Measurements from ENCODE around the gene SH3TC1. TPM values are rescaled to one million over a fixed set of nuclear protein-coding genes. Genes with fewer than 3 reads are reported as not detected.

The SH3TC1 gene
- total RNA-seq, 2 experiments from 2014 or later: 16.2 to 17.5 TPM

DNA sequence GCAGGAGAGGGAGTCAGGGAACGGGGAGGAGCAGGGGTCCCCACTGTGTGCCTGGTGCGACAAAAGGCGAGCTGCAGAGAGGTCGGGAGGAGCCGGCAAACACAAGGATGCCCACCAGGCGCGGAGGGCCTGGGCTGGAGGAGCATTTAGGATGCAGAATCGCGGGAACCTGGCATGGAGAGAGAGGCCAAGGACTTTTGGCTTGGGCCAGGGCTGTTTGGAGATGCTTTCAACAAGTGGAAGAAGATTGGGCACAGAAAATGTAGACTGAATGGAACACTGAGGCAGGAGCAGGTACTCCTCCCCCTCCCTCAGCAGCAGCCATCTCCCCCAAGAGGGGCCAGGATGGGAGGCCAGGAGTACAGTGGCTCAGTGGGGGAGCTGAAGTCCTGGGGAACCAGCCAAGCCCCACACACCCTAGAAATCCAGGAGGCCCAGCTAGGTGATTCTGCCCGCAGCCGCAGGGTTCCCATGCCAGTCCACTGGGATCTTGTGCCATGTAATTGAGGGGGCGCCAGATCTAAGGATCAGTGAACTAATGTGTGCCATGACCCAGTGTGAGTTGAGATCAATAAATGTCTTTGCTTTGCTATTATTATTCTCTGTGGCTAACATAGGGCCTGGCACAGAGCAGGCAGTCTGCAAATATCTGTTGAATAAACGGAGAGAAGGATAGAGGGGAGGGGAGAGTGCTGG lies 39.4 kb upstream of the SH3TC1 start:
- ChIA-PET POLR2A (interaction anchor here (0.8 kb wide), 1 partner anchor 68 kb away, joined by 3 read pairs; no protein-coding TSS in a partner anchor), CTCF (interaction anchor here (1.6 to 1.7 kb wide), 2 partner anchors 39 to 82 kb away, joined by 3 read pairs; partner anchors contain the start of gene SH3TC1)
- Mint-ChIP-seq H3K4me1 (ENCODE audit: low read depth) (peaks cover 14% of the 10 kb centered on the region), H3K9me3 (no peaks in the 10 kb centered on the region), H3K4me3 (peak overlapping the region; percentile 88), H3K36me3 (ENCODE audit: low read depth) (no peaks in the 10 kb centered on the region), H3K27me3 (peaks cover 8% of the 10 kb centered on the region), H3K27ac (no peak overlapping the region)
- DNase-seq: no peak
- ATAC-seq: no peak
- TF ChIP-seq CTCF (IDR thresholded peaks at IDR 0.05): no peak
- intact Hi-C loops (cut with micrococcal nuclease): no loop called here

- DNase-seq (no peak), ATAC-seq (no peak)
- no peak overlapping the region for H3K27ac Mint-ChIP-seq
- ChIA-PET POLR2A (no interaction called here), CTCF (no interaction called here)
- H3K4me3 Mint-ChIP-seq: peak overlapping the region; percentile 88
- TF ChIP-seq CTCF (IDR thresholded peaks at IDR 0.05): no peak
- peaks cover 13% of the 10 kb centered on the region for H3K4me1 Mint-ChIP-seq (ENCODE audit: low read depth)
- no peaks in the 10 kb centered on the region for H3K9me3 Mint-ChIP-seq
- intact Hi-C loops (cut with micrococcal nuclease): no loop called here
- no peaks in the 10 kb centered on the region for H3K36me3 Mint-ChIP-seq (ENCODE audit: low read depth)
- peaks cover 8% of the 10 kb centered on the region for H3K27me3 Mint-ChIP-seq
Measured at GRCh38 chr4:8160233-8160560, 38.9 kb upstream of the SH3TC1 start.

DNA sequence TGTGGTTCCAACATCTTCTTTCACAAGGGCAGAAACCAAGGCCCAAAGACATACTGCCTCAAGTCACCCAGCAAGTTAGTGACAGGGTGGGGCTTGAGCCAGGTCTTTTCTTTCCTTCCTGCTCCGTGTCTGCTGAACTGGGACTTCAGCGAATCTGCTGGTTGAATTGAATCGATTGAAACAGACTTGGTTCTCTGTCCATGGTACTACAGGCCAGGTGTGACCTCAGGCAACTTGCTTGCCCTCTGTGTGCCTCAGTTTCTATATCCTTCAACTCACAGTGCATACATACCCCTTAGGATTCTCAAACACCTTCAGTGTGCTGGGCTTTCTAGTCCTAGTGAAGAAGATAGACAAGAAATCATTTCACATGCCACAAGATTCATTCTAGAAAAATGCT lies 38.5 kb upstream of the SH3TC1 start:
- DNase-seq (no peak), ATAC-seq (no peak)
- ChIA-PET CTCF (no interaction called here), POLR2A (no interaction called here)
- Mint-ChIP-seq H3K9me3 (no peaks in the 10 kb centered on the region), H3K27me3 (peaks cover 8% of the 10 kb centered on the region), H3K36me3 (ENCODE audit: low read depth) (no peaks in the 10 kb centered on the region), H3K4me3 (no peak overlapping the region), H3K4me1 (ENCODE audit: low read depth) (peaks cover 13% of the 10 kb centered on the region), H3K27ac (no peak overlapping the region)
- intact Hi-C loops (cut with micrococcal nuclease): no loop called here
- no peak for TF ChIP-seq CTCF (IDR thresholded peaks at IDR 0.05)

- no peak overlapping the region for H3K27ac Mint-ChIP-seq
- no peaks in the 10 kb centered on the region for H3K27me3 Mint-ChIP-seq
- H3K9me3 Mint-ChIP-seq: no peaks in the 10 kb centered on the region
- ChIA-PET POLR2A (no interaction called here), CTCF (no interaction called here)
- H3K36me3 Mint-ChIP-seq (ENCODE audit: low read depth): no peaks in the 10 kb centered on the region
- H3K4me1 Mint-ChIP-seq (ENCODE audit: low read depth): peaks cover 13% of the 10 kb centered on the region
- no peak for TF ChIP-seq CTCF (IDR thresholded peaks at IDR 0.05)
- H3K4me3 Mint-ChIP-seq: no peak overlapping the region
- ATAC-seq (no peak), DNase-seq (no peak)
- intact Hi-C loops (cut with micrococcal nuclease): no loop called here
Measured at GRCh38 chr4:8162625-8163024, 36.5 kb upstream of the SH3TC1 start.

- no peak for TF ChIP-seq CTCF (IDR thresholded peaks at IDR 0.05)
- no peak overlapping the region for H3K4me3 Mint-ChIP-seq
- peaks cover under 1% of the 10 kb centered on the region for H3K9me3 Mint-ChIP-seq
- intact Hi-C loops (cut with micrococcal nuclease): no loop called here
- no peak overlapping the region for H3K27ac Mint-ChIP-seq
- CTCF ChIA-PET: no interaction called here
- no peaks in the 10 kb centered on the region for H3K27me3 Mint-ChIP-seq
- no peak for DNase-seq
- no peak for ATAC-seq
- H3K4me1 Mint-ChIP-seq (ENCODE audit: low read depth): peaks cover 13% of the 10 kb centered on the region
- no peaks in the 10 kb centered on the region for H3K36me3 Mint-ChIP-seq (ENCODE audit: low read depth)
- POLR2A ChIA-PET: no interaction called here
Measured at GRCh38 chr4:8163026-8163425, 36.1 kb upstream of the SH3TC1 start.
